Stomach (tissue), 4 donors: ENCODE measurements around the gene OCA2.

ENCODE experiments used
- EP300 ChIP-seq: sonication (generic); formaldehyde crosslinking; IDR thresholded peaks from one replicate; pipeline ENCODE4 v1.6.1; 2017; ENCODE audit warnings: antibody characterized with exemption
- POLR2AphosphoS5 ChIP-seq, 3 donors: sonication (generic); formaldehyde crosslinking; IDR thresholded peaks; one replicate each; pipeline ENCODE4 v1.6.1; 2016; ENCODE audit warnings: antibody characterized with exemption in 3 of 3

GRCh38 chr15:27902680-27903385, 196.3 kb downstream of the OCA2 start:
- TF ChIP-seq POLR2AphosphoS5 (IDR thresholded peaks at IDR 0.05), result no peak
- no peak for TF ChIP-seq EP300
